ENCODE data around the gene MAPK4.

MAPK4 gene

DNA sequence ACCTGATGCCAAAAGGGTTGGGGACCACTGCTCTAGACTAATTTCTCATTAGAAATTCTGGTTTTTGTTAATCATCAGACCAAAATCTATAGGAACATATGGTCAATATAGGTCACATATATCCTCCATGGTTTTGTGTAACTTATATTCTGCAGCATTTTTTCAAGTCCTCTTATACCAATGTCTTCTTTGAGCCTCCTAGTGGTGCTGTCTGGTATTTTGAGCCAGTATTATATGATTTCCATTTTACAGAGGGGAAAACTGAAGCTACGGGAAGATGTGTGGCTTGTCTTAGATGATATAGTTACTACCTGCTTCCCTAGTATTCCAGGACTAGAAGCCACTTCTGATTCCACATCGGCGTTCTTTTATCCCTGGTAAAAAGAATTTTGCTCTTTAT is 13.8 kb downstream of the MAPK4 start:
- H3K27me3 ChIP-seq (ENCODE audit: control insufficient read depth in 2 of 2, insufficient read depth in 2 of 2, low read length in 2 of 2) = peaks cover 0 to 5% of the 10 kb centered on the region in 2 donors
- H3K4me3 ChIP-seq (ENCODE audit: low read length in 2 of 2) = no peak overlapping the region
- no peak overlapping the region for H3K27ac ChIP-seq (ENCODE audit: low read depth in 2 of 2, low read length in 2 of 2)
- H3K36me3 ChIP-seq (ENCODE audit: control insufficient read depth in 2 of 2, insufficient read depth in 2 of 2, low read length in 2 of 2) = no peaks in the 10 kb centered on the region
- H3K9me3 ChIP-seq (ENCODE audit: control insufficient read depth in 2 of 2, low read length in 2 of 2) = no peaks in the 10 kb centered on the region
- H3K4me1 ChIP-seq (ENCODE audit: control insufficient read depth in 2 of 2, insufficient read depth in 2 of 2, low read length in 2 of 2) = no peaks in the 10 kb centered on the region
- H3K9ac ChIP-seq (ENCODE audit: low read depth in 1 of 2, low read length in 2 of 2) = no peak overlapping the region

DNA sequence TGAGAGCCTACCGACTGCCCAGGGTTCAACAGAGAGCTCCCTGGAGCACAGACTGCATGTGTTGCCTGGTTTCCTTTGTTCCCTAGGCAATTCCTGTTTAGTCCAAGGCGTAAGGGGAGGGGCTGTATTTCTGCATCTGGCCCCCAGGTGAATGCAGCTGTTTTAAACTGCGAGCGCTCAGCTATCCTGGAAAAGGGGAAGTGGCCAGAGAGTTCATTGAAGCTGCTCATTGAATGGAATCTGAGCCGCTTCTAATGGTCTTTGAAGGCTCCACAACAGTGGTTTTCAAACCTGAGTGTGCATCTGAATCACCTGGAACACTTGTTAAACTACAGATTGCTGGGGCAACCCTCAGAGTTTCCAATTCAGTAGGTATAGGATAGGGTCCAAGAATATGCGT is 18.1 kb downstream of the MAPK4 start:
- Histone ChIP-seq H3K4me1 (ENCODE audit: control insufficient read depth in 2 of 2, insufficient read depth in 2 of 2, low read length in 2 of 2) (no peaks in the 10 kb centered on the region), H3K27ac (ENCODE audit: low read depth in 2 of 2, low read length in 2 of 2) (no peak overlapping the region), H3K9ac (ENCODE audit: low read depth in 1 of 2, low read length in 2 of 2) (no peak overlapping the region), H3K36me3 (ENCODE audit: control insufficient read depth in 2 of 2, insufficient read depth in 2 of 2, low read length in 2 of 2) (no peaks in the 10 kb centered on the region), H3K9me3 (ENCODE audit: control insufficient read depth in 2 of 2, low read length in 2 of 2) (no peaks in the 10 kb centered on the region), H3K27me3 (ENCODE audit: control insufficient read depth in 2 of 2, insufficient read depth in 2 of 2, low read length in 2 of 2) (peaks cover 0 to 5% of the 10 kb centered on the region in 2 donors), H3K4me3 (ENCODE audit: low read length in 2 of 2) (no peak overlapping the region)

DNA sequence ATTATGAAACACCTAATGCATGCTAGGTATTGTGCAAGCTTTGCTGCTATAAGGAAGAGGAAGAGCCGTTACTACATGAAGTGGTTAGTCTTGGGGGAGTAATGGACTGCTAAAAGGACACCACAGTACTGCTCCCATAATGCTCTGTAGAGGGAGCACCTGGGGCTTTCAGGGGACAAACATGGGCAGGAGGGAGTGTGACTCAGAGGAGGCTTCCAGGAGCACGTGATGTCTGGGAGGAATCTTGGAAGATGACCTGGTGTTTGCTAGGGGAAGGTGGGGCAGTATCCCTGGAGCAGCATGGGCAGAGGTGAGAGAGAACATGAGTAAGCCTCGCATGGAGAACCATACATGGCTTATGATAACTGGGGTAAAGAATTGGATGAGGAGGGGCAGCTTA is 18.8 kb downstream of the MAPK4 start:
- Histone ChIP-seq H3K36me3 (ENCODE audit: control insufficient read depth in 2 of 2, insufficient read depth in 2 of 2, low read length in 2 of 2) (no peaks in the 10 kb centered on the region), H3K27ac (ENCODE audit: low read depth in 2 of 2, low read length in 2 of 2) (no peak overlapping the region)

DNA sequence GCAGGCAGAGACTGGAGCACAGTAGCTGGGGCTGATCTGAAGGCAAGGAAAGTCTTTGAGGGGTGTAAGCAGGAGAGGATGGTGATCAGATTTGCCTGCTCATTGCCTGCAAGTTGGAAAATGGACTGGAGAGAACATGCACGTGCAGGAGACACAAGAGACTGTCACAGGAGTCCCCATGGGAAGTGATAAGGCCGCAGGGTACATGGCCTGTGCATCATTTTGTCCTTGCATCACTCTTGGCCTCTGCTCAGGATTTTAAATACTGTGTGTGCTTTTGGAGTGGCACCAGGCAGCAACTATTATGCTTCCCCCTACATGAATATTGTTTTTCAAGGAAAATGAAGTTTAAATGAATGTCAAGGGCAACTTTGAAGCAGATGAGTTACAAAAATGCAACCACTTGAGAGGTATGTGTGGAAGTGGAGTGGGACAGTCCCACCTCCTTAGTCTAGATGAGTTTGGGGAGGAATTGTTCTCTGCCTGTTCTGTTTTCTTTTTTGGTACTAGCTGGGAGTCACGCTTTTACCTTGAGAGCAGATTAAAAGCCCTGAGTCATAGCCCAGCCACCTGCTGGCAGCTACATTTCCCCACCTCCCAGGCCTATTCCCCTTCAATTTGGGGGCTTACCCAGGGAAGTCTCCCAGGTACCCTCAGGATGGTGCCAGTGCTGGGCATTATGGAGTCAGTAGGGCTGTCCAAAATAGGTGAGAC is 19.3 kb downstream of the MAPK4 start:
- Histone ChIP-seq H3K36me3 (ENCODE audit: control insufficient read depth in 2 of 2, insufficient read depth in 2 of 2, low read length in 2 of 2) (no peaks in the 10 kb centered on the region), H3K27ac (ENCODE audit: low read depth in 2 of 2, low read length in 2 of 2) (no peak overlapping the region), H3K27me3 (ENCODE audit: control insufficient read depth in 2 of 2, insufficient read depth in 2 of 2, low read length in 2 of 2) (no peaks in the 10 kb centered on the region), H3K9me3 (ENCODE audit: control insufficient read depth in 2 of 2, low read length in 2 of 2) (no peaks in the 10 kb centered on the region), H3K9ac (ENCODE audit: low read depth in 1 of 2, low read length in 2 of 2) (no peak overlapping the region), H3K4me3 (ENCODE audit: low read length in 2 of 2) (no peak overlapping the region), H3K4me1 (ENCODE audit: control insufficient read depth in 2 of 2, insufficient read depth in 2 of 2, low read length in 2 of 2) (no peaks in the 10 kb centered on the region)

More for the DNA sequence above, 18.8 kb downstream of the MAPK4 start:
- no peak overlapping the region for H3K4me3 ChIP-seq (ENCODE audit: low read length in 2 of 2)
- H3K9ac ChIP-seq (ENCODE audit: low read depth in 1 of 2, low read length in 2 of 2) = no peak overlapping the region
- no peaks in the 10 kb centered on the region for H3K9me3 ChIP-seq (ENCODE audit: control insufficient read depth in 2 of 2, low read length in 2 of 2)
- no peaks in the 10 kb centered on the region for H3K27me3 ChIP-seq (ENCODE audit: control insufficient read depth in 2 of 2, insufficient read depth in 2 of 2, low read length in 2 of 2)
- H3K4me1 ChIP-seq (ENCODE audit: control insufficient read depth in 2 of 2, insufficient read depth in 2 of 2, low read length in 2 of 2) = no peaks in the 10 kb centered on the region

DNA sequence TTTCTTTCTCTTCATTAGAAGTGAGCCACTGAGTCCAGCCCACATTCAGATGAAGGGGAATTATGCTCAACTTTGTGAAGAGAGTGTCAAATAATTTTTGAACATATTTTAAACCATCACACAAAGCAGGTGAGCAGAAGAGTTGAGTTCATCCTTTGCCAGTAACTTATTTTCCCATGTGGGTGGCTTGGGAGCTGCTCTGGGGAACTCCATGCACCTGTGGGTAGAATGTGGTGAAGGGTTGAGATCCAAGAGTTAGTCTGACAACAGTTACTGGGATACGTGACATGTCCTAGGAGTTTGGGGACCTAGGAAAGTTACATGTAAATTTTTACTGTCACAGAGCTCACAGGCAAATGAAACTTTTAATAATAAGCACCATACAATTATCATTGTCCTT is 21.6 kb downstream of the MAPK4 start:
- Histone ChIP-seq H3K9ac (ENCODE audit: low read depth in 1 of 2, low read length in 2 of 2) (no peak overlapping the region), H3K27me3 (ENCODE audit: control insufficient read depth in 2 of 2, insufficient read depth in 2 of 2, low read length in 2 of 2) (no peaks in the 10 kb centered on the region), H3K27ac (ENCODE audit: low read depth in 2 of 2, low read length in 2 of 2) (no peak overlapping the region), H3K4me1 (ENCODE audit: control insufficient read depth in 2 of 2, insufficient read depth in 2 of 2, low read length in 2 of 2) (no peaks in the 10 kb centered on the region), H3K9me3 (ENCODE audit: control insufficient read depth in 2 of 2, low read length in 2 of 2) (no peaks in the 10 kb centered on the region), H3K36me3 (ENCODE audit: control insufficient read depth in 2 of 2, insufficient read depth in 2 of 2, low read length in 2 of 2) (no peaks in the 10 kb centered on the region), H3K4me3 (ENCODE audit: low read length in 2 of 2) (no peak overlapping the region)

DNA sequence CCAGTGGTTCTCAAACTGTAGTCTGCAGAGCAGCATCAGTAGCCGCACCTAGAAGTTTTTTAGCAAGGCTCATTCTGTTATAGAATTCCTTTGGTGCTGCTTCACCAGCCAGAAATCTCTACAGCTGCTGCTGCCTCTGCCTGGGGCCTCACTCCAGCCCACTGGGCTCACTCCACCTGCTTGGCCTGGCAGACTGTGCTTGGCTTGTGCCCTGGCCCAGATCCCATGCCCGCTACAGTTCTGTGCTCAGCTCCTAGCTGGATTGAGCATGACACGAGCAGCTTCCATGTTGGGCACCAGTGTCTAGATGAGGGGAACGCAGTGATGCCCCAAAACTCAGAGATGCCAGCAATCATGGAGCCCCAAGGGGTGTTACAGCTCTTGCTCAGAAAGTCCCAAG is 22.6 kb downstream of the MAPK4 start:
- Histone ChIP-seq H3K9ac (ENCODE audit: low read depth in 1 of 2, low read length in 2 of 2) (no peak overlapping the region), H3K4me1 (ENCODE audit: control insufficient read depth in 2 of 2, insufficient read depth in 2 of 2, low read length in 2 of 2) (no peaks in the 10 kb centered on the region), H3K27me3 (ENCODE audit: control insufficient read depth in 2 of 2, insufficient read depth in 2 of 2, low read length in 2 of 2) (no peaks in the 10 kb centered on the region), H3K27ac (ENCODE audit: low read depth in 2 of 2, low read length in 2 of 2) (no peak overlapping the region), H3K4me3 (ENCODE audit: low read length in 2 of 2) (no peak overlapping the region), H3K9me3 (ENCODE audit: control insufficient read depth in 2 of 2, low read length in 2 of 2) (no peaks in the 10 kb centered on the region), H3K36me3 (ENCODE audit: control insufficient read depth in 2 of 2, insufficient read depth in 2 of 2, low read length in 2 of 2) (no peaks in the 10 kb centered on the region)

DNA sequence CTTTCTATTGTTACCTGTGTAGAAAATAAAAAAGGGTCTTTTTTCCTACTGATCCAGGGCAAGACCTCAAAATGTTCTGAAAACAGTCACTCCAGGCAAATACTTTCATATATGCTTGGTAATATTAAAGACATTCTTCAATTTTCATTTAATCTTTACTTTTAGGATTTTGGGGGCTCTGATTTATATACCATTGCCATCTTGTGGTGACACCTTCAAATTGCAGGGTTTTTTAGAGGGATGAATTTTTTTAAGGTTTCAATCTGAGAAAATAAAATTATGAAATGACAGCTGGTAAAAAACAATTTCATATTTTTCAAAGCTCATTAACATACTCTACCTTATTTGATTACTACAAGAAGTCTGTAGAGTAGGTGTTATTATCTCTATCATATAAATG is 26.8 kb downstream of the MAPK4 start:
- peaks cover 0 to 2% of the 10 kb centered on the region in 2 donors for H3K27me3 ChIP-seq (ENCODE audit: control insufficient read depth in 2 of 2, insufficient read depth in 2 of 2, low read length in 2 of 2)
- no peak overlapping the region for H3K27ac ChIP-seq (ENCODE audit: low read depth in 2 of 2, low read length in 2 of 2)
- no peaks in the 10 kb centered on the region for H3K36me3 ChIP-seq (ENCODE audit: control insufficient read depth in 2 of 2, insufficient read depth in 2 of 2, low read length in 2 of 2)
- H3K4me1 ChIP-seq (ENCODE audit: control insufficient read depth in 2 of 2, insufficient read depth in 2 of 2, low read length in 2 of 2) = no peaks in the 10 kb centered on the region
- no peak overlapping the region for H3K9ac ChIP-seq (ENCODE audit: low read depth in 1 of 2, low read length in 2 of 2)
- H3K4me3 ChIP-seq (ENCODE audit: low read length in 2 of 2) = no peak overlapping the region
- no peaks in the 10 kb centered on the region for H3K9me3 ChIP-seq (ENCODE audit: control insufficient read depth in 2 of 2, low read length in 2 of 2)

DNA sequence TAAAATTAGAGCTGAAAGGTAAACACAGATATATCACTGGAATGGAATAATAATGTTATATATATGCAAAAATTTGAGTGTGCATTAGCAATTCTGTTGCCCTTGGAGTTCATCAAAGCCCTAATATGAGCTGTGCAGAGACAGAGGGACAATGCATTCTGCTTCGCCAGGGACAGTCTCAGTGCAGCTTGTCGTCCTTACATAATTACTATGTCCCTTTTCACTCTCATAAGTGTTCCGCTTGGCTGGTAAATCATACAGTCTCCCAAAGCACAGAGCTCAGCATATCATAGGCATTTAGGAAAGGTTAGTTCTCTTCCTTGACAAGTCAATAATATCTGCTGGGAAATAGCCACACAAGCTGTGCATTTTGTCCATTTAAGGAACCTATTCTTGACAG is 30.7 kb downstream of the MAPK4 start:
- H3K4me1 ChIP-seq (ENCODE audit: control insufficient read depth in 2 of 2, insufficient read depth in 2 of 2, low read length in 2 of 2) = peaks cover 0 to 2% of the 10 kb centered on the region in 2 donors
- no peak overlapping the region for H3K4me3 ChIP-seq (ENCODE audit: low read length in 2 of 2)
- no peak overlapping the region for H3K9ac ChIP-seq (ENCODE audit: low read depth in 1 of 2, low read length in 2 of 2)
- no peaks in the 10 kb centered on the region for H3K36me3 ChIP-seq (ENCODE audit: control insufficient read depth in 2 of 2, insufficient read depth in 2 of 2, low read length in 2 of 2)
- peaks cover 0 to 2% of the 10 kb centered on the region in 2 donors for H3K27me3 ChIP-seq (ENCODE audit: control insufficient read depth in 2 of 2, insufficient read depth in 2 of 2, low read length in 2 of 2)
- H3K9me3 ChIP-seq (ENCODE audit: control insufficient read depth in 2 of 2, low read length in 2 of 2) = no peaks in the 10 kb centered on the region
- no peak overlapping the region for H3K27ac ChIP-seq (ENCODE audit: low read depth in 2 of 2, low read length in 2 of 2)

DNA sequence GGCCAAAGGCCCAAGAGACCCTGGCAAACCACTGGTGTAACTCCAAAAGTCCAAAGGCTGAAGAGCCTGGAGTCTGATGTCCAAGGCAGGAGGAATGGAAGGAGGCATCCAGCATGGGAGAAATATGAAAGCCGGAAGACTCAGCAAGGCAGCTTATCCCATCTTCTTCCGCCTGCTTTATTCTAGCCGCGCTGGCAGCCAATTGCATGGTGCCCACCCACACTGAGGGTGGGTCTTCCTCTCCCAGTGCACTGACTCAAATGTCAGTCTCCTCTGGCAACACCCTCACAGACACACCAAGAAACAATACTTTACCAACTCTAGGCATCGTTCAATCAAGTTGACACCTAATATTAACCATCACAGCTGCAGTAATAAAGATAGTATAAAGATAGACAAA is 34.1 kb downstream of the MAPK4 start:
- Histone ChIP-seq H3K4me3 (ENCODE audit: low read length in 2 of 2) (no peak overlapping the region), H3K9me3 (ENCODE audit: control insufficient read depth in 2 of 2, low read length in 2 of 2) (no peaks in the 10 kb centered on the region), H3K9ac (ENCODE audit: low read depth in 1 of 2, low read length in 2 of 2) (no peak overlapping the region), H3K27me3 (ENCODE audit: control insufficient read depth in 2 of 2, insufficient read depth in 2 of 2, low read length in 2 of 2) (peaks cover 0 to 2% of the 10 kb centered on the region in 2 donors), H3K36me3 (ENCODE audit: control insufficient read depth in 2 of 2, insufficient read depth in 2 of 2, low read length in 2 of 2) (no peaks in the 10 kb centered on the region), H3K27ac (ENCODE audit: low read depth in 2 of 2, low read length in 2 of 2) (no peak overlapping the region), H3K4me1 (ENCODE audit: control insufficient read depth in 2 of 2, insufficient read depth in 2 of 2, low read length in 2 of 2) (peaks cover 0 to 2% of the 10 kb centered on the region in 2 donors)

DNA sequence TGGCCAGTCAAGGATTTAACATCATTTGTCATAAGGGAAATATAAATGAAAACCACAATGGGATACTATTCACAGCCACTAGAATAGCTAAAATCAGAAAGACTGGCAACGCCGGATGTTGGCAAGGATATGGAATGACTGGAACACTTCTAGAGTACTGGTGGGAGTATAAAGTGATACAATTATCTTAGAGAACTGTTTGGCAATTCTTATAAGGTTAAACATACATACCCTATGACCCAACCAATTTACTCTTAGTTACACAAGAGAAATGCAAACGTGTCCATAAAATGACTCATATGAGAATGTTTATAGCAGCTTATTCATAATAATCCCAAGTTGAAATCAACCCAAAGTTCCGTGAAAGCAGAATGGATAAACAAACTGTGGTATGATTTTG is 35.1 kb downstream of the MAPK4 start:
- H3K9ac ChIP-seq (ENCODE audit: low read depth in 1 of 2, low read length in 2 of 2) = no peak overlapping the region
- no peaks in the 10 kb centered on the region for H3K9me3 ChIP-seq (ENCODE audit: control insufficient read depth in 2 of 2, low read length in 2 of 2)
- H3K27ac ChIP-seq (ENCODE audit: low read depth in 2 of 2, low read length in 2 of 2) = no peak overlapping the region
- no peaks in the 10 kb centered on the region for H3K36me3 ChIP-seq (ENCODE audit: control insufficient read depth in 2 of 2, insufficient read depth in 2 of 2, low read length in 2 of 2)
- peaks cover 0 to 1% of the 10 kb centered on the region in 2 donors for H3K27me3 ChIP-seq (ENCODE audit: control insufficient read depth in 2 of 2, insufficient read depth in 2 of 2, low read length in 2 of 2)
- H3K4me1 ChIP-seq (ENCODE audit: control insufficient read depth in 2 of 2, insufficient read depth in 2 of 2, low read length in 2 of 2) = peaks cover 0 to 2% of the 10 kb centered on the region in 2 donors
- H3K4me3 ChIP-seq (ENCODE audit: low read length in 2 of 2) = no peak overlapping the region
